RWPE2 (cell line): ENCODE data around the gene RCOR1.

ENCODE experiments used
- ATAC-seq: fragments of 200-7000 bp; cut with Tn5 transposase; 3 replicates; pipeline ENCODE4 v1.9.1; 2021; ENCODE audit warnings: low read depth
- DNase-seq: peaks from one replicate; pipeline ENCODE4 v3.0.0-alpha.2; 2020; ENCODE audit warnings: low spot score
- H3K27ac ChIP-seq: fragments of 450-650 bp; 2 replicates; pipeline ENCODE4 v1.5.1; 2017; ENCODE audit warnings: mild to moderate bottlenecking; ENCODE audit not compliant: poor library complexity, severe bottlenecking
- H3K27me3 ChIP-seq: fragments of 250-450 bp; sonication (Bioruptor Pico); 2 replicates; pipeline ENCODE4 v1.5.1; 2021; ENCODE audit warnings: mild to moderate bottlenecking, moderate library complexity; ENCODE audit not compliant: insufficient read depth, poor library complexity, severe bottlenecking
- H3K36me3 ChIP-seq: fragments of 250-450 bp; sonication (Bioruptor Pico); 2 replicates; pipeline ENCODE4 v1.5.1; 2020; ENCODE audit warnings: low read depth, mild to moderate bottlenecking, moderate library complexity
- H3K4me1 ChIP-seq: fragments of 250-450 bp; sonication (Bioruptor Pico); 2 replicates; pipeline ENCODE4 v1.5.1; 2021; ENCODE audit warnings: mild to moderate bottlenecking, moderate library complexity; ENCODE audit not compliant: insufficient read depth, poor library complexity, severe bottlenecking
- H3K4me3 ChIP-seq: fragments of 250-450 bp; sonication (Bioruptor Pico); 2 replicates; pipeline ENCODE4 v1.5.1; 2021; ENCODE audit warnings: mild to moderate bottlenecking, moderate library complexity; ENCODE audit not compliant: severe bottlenecking
- H3K9me3 ChIP-seq: fragments of 250-450 bp; sonication (Bioruptor Pico); 2 replicates; pipeline ENCODE4 v1.5.1; 2021; ENCODE audit warnings: mild to moderate bottlenecking, moderate library complexity; ENCODE audit not compliant: severe bottlenecking
- TF ChIP-seq, protein P1 (sequence below): fragments of 450-650 bp; IDR thresholded peaks from one replicate; pipeline ENCODE4 v1.5.1; 2017; ENCODE audit warnings: mild to moderate bottlenecking, moderate library complexity; ENCODE audit not compliant: poor library complexity, severe bottlenecking

The RCOR1 gene

DNA sequence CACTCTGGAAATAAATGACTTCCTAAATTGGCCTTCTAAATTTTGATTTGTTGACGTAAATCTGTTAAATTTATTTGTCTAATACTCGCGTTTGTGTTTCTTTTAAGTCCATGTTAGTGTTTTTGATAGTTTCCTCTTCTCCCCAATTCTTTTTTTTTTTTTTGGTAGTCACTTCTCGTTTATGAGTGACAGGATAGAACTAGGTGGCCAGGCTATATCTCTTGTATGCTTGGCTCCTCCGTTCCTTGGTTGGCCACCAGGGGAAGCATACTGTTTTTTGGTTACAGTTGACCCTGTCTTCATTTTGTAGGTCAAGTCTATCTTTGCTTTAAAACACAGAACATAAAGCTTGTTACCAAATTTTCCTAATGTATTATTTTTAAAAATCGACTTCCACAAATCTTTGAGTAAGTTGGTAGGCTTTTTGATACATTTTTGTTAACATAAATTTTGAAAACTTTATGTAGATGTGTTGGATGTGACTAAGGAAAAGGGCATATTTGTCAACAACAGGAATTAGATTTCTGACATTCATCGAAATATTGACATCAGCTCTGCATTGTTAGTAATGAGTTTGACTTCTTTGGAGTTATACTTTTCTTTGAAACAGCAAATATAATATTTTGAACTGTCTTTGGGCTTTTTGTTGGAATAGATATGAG lies 2.2 kb downstream of the RCOR1 start:
- TF ChIP-seq, protein P1, sequence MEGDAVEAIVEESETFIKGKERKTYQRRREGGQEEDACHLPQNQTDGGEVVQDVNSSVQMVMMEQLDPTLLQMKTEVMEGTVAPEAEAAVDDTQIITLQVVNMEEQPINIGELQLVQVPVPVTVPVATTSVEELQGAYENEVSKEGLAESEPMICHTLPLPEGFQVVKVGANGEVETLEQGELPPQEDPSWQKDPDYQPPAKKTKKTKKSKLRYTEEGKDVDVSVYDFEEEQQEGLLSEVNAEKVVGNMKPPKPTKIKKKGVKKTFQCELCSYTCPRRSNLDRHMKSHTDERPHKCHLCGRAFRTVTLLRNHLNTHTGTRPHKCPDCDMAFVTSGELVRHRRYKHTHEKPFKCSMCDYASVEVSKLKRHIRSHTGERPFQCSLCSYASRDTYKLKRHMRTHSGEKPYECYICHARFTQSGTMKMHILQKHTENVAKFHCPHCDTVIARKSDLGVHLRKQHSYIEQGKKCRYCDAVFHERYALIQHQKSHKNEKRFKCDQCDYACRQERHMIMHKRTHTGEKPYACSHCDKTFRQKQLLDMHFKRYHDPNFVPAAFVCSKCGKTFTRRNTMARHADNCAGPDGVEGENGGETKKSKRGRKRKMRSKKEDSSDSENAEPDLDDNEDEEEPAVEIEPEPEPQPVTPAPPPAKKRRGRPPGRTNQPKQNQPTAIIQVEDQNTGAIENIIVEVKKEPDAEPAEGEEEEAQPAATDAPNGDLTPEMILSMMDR, result peak; percentile 97
- peak overlapping the region; percentile 92 for H3K27ac ChIP-seq
- H3K27me3 ChIP-seq, result no peaks in the 10 kb centered on the region
- no peak for DNase-seq
- peaks cover 38% of the 10 kb centered on the region for H3K36me3 ChIP-seq
- H3K4me1 ChIP-seq, result peaks cover 13% of the 10 kb centered on the region
- ATAC-seq, result peak; percentile 35; the same call in 2 of the 3 replicates
- H3K9me3 ChIP-seq, result no peaks in the 10 kb centered on the region
- peak overlapping the region; percentile 99 for H3K4me3 ChIP-seq

DNA sequence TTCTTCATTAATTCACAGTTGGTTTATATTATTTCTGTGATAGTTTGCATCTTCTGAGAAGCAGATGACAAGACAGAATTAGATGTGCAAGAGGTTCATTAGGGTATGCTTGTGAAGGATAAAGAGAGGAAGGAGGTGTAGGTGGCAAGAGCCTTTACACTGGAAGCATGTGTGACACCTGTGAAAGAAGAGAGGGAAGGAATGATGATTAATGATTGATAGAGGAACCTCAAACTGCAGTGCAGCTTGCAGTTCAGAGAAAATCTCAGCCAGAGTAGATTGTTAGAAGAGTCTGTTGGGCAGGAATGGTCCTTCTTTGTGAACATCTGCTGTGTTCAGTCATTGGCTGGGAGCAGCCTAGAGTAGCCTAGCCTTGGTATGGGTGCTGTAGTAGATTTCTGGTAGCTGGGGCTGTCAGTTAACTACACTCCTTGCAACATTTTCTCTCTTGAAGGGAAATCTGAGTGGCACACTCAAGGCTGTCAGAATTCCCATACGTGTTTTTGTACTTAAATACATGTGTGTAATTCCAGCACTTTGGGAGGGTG lies 9.0 kb downstream of the RCOR1 start:
- H3K4me1 ChIP-seq, result peaks cover 26% of the 10 kb centered on the region
- TF ChIP-seq, protein P1, result no peak
- H3K27ac ChIP-seq, result no peak overlapping the region
- no peaks in the 10 kb centered on the region for H3K27me3 ChIP-seq
- H3K36me3 ChIP-seq, result peaks cover 24% of the 10 kb centered on the region
- no peak overlapping the region for H3K4me3 ChIP-seq
- DNase-seq (no peak), ATAC-seq (no peak)
- no peaks in the 10 kb centered on the region for H3K9me3 ChIP-seq

DNA sequence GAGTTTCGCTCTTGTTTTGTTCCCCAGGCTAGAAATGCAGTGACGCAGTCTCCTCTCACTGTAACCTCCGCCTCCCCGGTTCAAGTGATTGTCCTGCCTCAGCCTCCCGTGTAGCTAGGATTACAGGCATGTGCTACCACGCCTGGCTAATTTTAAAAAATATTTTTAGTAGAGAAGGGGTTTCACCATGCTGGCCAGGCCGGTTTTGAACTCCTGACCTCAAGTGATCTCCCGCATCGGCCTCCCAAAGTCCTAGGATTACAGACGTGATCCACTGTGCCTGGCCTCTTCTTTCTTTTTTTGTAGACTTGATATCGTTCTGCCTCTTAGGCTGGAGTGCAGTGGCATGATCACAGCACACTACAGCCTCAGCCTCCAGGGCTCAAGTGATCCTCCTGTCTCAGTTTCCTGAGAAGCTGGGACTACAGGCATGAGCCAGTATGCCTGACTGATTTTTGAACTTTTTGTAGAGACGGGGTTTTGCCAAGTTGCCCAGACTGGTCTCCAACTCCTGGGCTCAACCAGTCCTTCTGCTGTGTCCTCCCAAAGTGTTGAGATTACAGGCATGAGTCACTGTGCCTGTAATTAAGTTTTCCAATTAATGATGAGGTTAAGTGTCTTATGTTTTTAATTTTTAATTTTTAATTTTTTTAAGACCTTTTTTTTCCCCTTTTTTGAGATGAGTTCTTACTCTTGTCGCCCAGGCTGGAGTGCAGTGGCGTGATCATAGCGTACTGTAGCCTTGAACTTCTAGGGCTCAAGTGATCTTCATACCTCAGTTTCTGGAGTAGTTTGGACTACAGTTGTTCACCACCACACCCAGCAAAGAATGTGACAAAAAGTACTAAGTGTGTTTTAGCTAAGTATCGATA lies 10.2 kb downstream of the RCOR1 start:
- Histone ChIP-seq H3K9me3 (no peaks in the 10 kb centered on the region), H3K4me1 (peaks cover 32% of the 10 kb centered on the region), H3K4me3 (no peak overlapping the region), H3K27me3 (no peaks in the 10 kb centered on the region), H3K36me3 (peaks cover 20% of the 10 kb centered on the region), H3K27ac (peak overlapping the region; percentile 3)
- DNase-seq, result no peak
- TF ChIP-seq, protein P1, result no peak
- ATAC-seq, result no peak

DNA sequence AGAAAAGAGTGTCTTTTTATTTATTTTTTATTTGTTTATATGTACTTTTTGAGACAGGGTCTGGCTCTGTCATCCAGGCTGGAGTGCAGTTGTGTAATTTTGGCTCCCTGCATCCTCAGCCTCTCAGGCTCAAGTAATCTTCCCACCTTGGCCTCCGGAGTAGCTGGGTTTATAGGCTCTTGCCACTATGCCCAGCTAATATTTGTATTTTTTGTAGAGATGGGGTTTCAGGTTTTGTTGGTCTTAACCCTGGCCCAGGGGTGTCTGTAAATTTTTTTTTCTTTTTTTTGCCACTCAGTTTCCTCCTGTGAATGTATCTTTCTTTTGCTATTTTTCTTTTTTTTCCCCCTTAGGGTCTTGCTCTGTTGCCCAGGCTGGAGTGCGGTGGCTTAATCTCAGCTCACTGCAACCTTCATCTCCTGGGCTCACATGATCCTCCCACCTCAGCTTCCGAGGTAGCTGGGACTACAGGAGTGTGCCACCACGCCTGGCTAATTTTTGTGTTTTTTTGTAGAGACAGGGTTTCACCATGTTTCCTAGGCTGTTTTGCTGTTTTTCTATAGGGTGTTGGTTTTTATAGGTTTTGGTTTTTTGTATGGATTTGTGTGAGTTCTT lies 11.0 kb downstream of the RCOR1 start:
- DNase-seq (no peak), ATAC-seq (no peak)
- Histone ChIP-seq H3K27ac (peak overlapping the region; percentile 33), H3K36me3 (peaks cover 15% of the 10 kb centered on the region), H3K4me1 (peaks cover 32% of the 10 kb centered on the region), H3K9me3 (no peaks in the 10 kb centered on the region), H3K27me3 (no peaks in the 10 kb centered on the region), H3K4me3 (no peak overlapping the region)
- TF ChIP-seq, protein P1, result no peak
